Measurements from ENCODE around the gene ZNF697. TPM values are rescaled to one million over a fixed set of nuclear protein-coding genes. Genes with fewer than 3 reads are reported as not detected.

ZNF697 gene
- total RNA-seq, 4 donors from 2014 or later = 1.00 to 5.6 (median 2.9) TPM

DNA sequence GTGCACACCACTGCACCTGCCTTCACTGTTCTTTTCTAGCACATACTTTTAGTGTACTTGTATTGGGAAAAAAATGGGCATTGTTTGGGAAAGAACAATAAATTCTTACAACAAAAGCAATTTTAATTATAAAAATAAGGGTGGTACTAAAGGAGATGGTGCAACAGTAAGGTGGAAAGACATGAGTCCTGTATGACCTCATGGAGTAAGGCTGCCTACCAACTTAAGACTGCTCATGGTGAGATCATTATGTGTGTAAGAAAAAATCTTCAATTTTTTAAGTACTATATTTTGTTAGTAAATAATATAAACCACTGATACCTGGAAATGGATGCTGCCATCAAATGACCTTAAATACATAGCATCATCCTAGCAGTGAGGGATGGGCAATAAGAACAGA lies 34.1 kb upstream of the ZNF697 start:
- in situ Hi-C loops (cut with MboI; ENCODE audit: low pct_ligation_motif_present in 1 of 4, low pct_unique_long_range_greater_than_20kb in 1 of 4, low sequenced_read_pairs in 3 of 4) = no loop called here
- no peaks in the 10 kb centered on the region for H3K4me1 ChIP-seq

DNA sequence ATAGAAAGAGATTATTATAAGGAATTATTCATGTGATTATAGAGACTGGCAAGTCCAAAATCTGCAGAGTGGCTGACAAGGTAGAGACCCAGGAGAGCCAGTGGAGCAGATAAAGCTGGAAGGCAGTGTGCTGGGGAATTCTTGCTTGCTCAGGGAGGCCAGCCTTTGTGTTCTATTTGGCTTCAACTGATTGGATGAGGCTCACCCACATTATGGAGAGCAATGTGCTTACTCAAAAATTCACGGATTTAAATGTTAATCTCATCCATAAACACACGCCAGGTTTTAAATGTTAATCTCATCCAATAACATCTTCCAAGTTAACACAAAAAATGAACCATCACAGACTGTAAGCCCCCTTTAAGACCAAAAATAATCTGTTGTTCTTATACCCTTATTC lies 33.5 kb upstream of the ZNF697 start:
- intact Hi-C loops (cut with DNase I; ENCODE audit: low total_unique reads) = no loop called here

More for the DNA sequence above, 34.1 kb upstream of the ZNF697 start:
- no peaks in the 10 kb centered on the region for H3K36me3 ChIP-seq
- H3K9me3 ChIP-seq = no peaks in the 10 kb centered on the region
- no peak overlapping the region for H3K4me3 ChIP-seq
- intact Hi-C loops (cut with DNase I; ENCODE audit: low total_unique reads) = no loop called here
- H3K27me3 ChIP-seq = no peaks in the 10 kb centered on the region
- H3K27ac ChIP-seq = no peak overlapping the region
- no peak for TF ChIP-seq POLR2A (IDR thresholded peaks at IDR 0.05)
- no peak for TF ChIP-seq POLR2AphosphoS5 (IDR thresholded peaks at IDR 0.05)
- no peak for TF ChIP-seq EP300 (IDR thresholded peaks at IDR 0.05; ENCODE audit: low read depth)
- TF ChIP-seq, protein P1, sequence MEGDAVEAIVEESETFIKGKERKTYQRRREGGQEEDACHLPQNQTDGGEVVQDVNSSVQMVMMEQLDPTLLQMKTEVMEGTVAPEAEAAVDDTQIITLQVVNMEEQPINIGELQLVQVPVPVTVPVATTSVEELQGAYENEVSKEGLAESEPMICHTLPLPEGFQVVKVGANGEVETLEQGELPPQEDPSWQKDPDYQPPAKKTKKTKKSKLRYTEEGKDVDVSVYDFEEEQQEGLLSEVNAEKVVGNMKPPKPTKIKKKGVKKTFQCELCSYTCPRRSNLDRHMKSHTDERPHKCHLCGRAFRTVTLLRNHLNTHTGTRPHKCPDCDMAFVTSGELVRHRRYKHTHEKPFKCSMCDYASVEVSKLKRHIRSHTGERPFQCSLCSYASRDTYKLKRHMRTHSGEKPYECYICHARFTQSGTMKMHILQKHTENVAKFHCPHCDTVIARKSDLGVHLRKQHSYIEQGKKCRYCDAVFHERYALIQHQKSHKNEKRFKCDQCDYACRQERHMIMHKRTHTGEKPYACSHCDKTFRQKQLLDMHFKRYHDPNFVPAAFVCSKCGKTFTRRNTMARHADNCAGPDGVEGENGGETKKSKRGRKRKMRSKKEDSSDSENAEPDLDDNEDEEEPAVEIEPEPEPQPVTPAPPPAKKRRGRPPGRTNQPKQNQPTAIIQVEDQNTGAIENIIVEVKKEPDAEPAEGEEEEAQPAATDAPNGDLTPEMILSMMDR (IDR thresholded peaks at IDR 0.05) = no peak
- no peak for DNase-seq

DNA sequence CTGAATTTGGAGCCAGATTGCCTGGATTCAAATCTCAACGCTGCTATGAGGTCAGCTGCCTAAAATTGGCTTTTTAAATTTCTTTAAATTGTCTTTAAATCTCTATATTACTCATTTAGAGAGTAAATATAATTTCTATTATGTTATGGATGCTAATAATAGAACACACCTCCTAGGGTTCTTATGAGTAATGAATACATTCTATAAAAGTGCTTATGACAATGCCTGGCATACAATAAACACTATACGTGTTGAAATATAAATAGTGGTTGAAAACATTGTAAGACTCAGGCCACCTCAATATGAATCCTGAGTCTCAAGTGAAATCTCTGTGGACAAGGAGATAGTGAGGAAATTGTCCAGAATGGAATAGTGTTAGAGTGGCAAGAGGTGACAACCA lies 32.7 kb upstream of the ZNF697 start:
- in situ Hi-C loops (cut with MboI; ENCODE audit: low pct_ligation_motif_present in 1 of 4, low pct_unique_long_range_greater_than_20kb in 1 of 4, low sequenced_read_pairs in 3 of 4) (no loop called here), intact Hi-C loops (cut with DNase I; ENCODE audit: low total_unique reads) (no loop called here)
- Histone ChIP-seq H3K36me3 (no peaks in the 10 kb centered on the region), H3K27me3 (no peaks in the 10 kb centered on the region), H3K9me3 (no peaks in the 10 kb centered on the region), H3K4me1 (peaks cover 0 to 3% (median 0%) of the 10 kb centered on the region in 4 donors), H3K27ac (no peak overlapping the region), H3K4me3 (no peak overlapping the region)
- no peak for DNase-seq
- no peak for TF ChIP-seq EP300 (IDR thresholded peaks at IDR 0.05; ENCODE audit: low read depth)
- TF ChIP-seq, protein P1 (IDR thresholded peaks at IDR 0.05) = no peak
- no peak for TF ChIP-seq POLR2AphosphoS5 (IDR thresholded peaks at IDR 0.05)
- TF ChIP-seq POLR2A (IDR thresholded peaks at IDR 0.05) = no peak
- WGBS, 2 donors (ENCODE audit: low coverage in 1 of 2) = 61 to 69% methylated on average over 2 of the region's 2 CpGs

More for the DNA sequence above, 33.5 kb upstream of the ZNF697 start:
- TF ChIP-seq EP300 (IDR thresholded peaks at IDR 0.05; ENCODE audit: low read depth) (no peak), POLR2A (IDR thresholded peaks at IDR 0.05) (no peak), POLR2AphosphoS5 (IDR thresholded peaks at IDR 0.05) (no peak)
- TF ChIP-seq, protein P1 (IDR thresholded peaks at IDR 0.05) = no peak
- no peak for DNase-seq
- Histone ChIP-seq H3K27ac (no peak overlapping the region), H3K4me1 (no peaks in the 10 kb centered on the region), H3K9me3 (no peaks in the 10 kb centered on the region), H3K36me3 (no peaks in the 10 kb centered on the region), H3K4me3 (no peak overlapping the region), H3K27me3 (no peaks in the 10 kb centered on the region)
- WGBS, 2 donors (ENCODE audit: low coverage in 1 of 2) = 40 to 89% methylated on average over 1 to 2 of the region's 2 CpGs
- in situ Hi-C loops (cut with MboI; ENCODE audit: low pct_ligation_motif_present in 1 of 4, low pct_unique_long_range_greater_than_20kb in 1 of 4, low sequenced_read_pairs in 3 of 4) = no loop called here

DNA sequence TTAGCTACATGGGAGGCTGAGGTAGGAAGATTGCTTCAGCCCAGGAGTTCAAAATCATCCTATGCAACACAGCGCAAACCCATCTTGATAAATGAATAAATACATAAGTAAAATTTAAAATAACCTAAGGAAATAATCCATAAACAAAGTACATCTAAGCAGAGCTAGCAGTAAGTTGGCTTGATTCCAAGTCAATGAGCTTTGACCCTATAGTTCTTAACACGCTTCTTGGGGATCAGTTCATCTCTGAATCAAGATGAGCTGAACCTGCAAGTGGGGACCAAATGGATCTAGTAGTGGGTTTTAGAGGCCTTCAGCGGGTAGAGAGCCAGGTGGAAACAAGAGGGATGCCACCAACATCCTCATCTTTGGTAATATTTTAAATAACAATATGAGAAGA lies 32.1 kb upstream of the ZNF697 start:
- 85% methylated on average over 3 of the region's 3 CpGs; no CpG with 5 or more reads in 1 of the 2 donors for WGBS, 2 donors (ENCODE audit: low coverage in 1 of 2)
- TF ChIP-seq, protein P1 (IDR thresholded peaks at IDR 0.05) = no peak
- TF ChIP-seq EP300 (IDR thresholded peaks at IDR 0.05; ENCODE audit: low read depth) (no peak), POLR2A (IDR thresholded peaks at IDR 0.05) (no peak), POLR2AphosphoS5 (IDR thresholded peaks at IDR 0.05) (no peak)
- no peaks in the 10 kb centered on the region for H3K27me3 ChIP-seq
- H3K27ac ChIP-seq = no peak overlapping the region
- peaks cover 0 to 7% (median 2%) of the 10 kb centered on the region in 4 donors for H3K4me1 ChIP-seq
- intact Hi-C loops (cut with DNase I; ENCODE audit: low total_unique reads) = no loop called here
- DNase-seq = no peak
- H3K36me3 ChIP-seq = no peaks in the 10 kb centered on the region
- H3K4me3 ChIP-seq = no peak overlapping the region
- H3K9me3 ChIP-seq = no peaks in the 10 kb centered on the region
- in situ Hi-C loops (cut with MboI; ENCODE audit: low pct_ligation_motif_present in 1 of 4, low pct_unique_long_range_greater_than_20kb in 1 of 4, low sequenced_read_pairs in 3 of 4) = no loop called here

All from transverse colon (tissue), 4 donors.